ENCODE data around the gene NPIPA5.

- no peak for TF ChIP-seq POLR2AphosphoS5 (IDR thresholded peaks at IDR 0.05; ENCODE audit: low read depth, low read length)
- TF ChIP-seq ZFP37 (CRISPR knock-in tag; IDR thresholded peaks at IDR 0.05; ENCODE audit: borderline replicate concordance), result no peak
- no peak for TF ChIP-seq KDM2A (CRISPR knock-in tag; IDR thresholded peaks at IDR 0.05; ENCODE audit: borderline replicate concordance, low read depth)
- no peak for TF ChIP-seq ZNF510 (CRISPR knock-in tag; IDR thresholded peaks at IDR 0.05; ENCODE audit: low read depth)
- TF ChIP-seq TCF12 (IDR thresholded peaks at IDR 0.05), result no peak
- no peak for TF ChIP-seq TCF12 (CRISPR knock-in tag; IDR thresholded peaks at IDR 0.05)
- TF ChIP-seq SMC3 (IDR thresholded peaks at IDR 0.05; ENCODE audit: low read length), result no peak
- no peak; the same call in 1 of the 2 replicates for TF ChIP-seq RBFOX2 (IDR thresholded peaks at IDR 0.05; ENCODE audit: low read depth, low read length)
- no peak for TF ChIP-seq POLR2A (IDR thresholded peaks at IDR 0.05; ENCODE audit: insufficient read depth in 1 of 2, low read depth in 2 of 2, low read length in 2 of 2)
Measured at GRCh38 chr16:15401972-15402371, 23.9 kb upstream of the NPIPA5 start.

Data from HepG2 (cell line).